Type B pancreatic cell (in vitro differentiated cells): ENCODE data around the gene DOK6. TPM values are rescaled to one million over a fixed set of nuclear protein-coding genes. Genes with fewer than 3 reads are reported as not detected.
"Not testable (repeated sequence)": the region's sequence is repeated elsewhere in the genome, so short reads cannot be mapped to it uniquely, and the experiment has no call there.

Experiments used
- DNase-seq: peaks from one replicate; pipeline ENCODE4 v3.0.0; 2021; ENCODE audit warnings: mixed read lengths; ENCODE audit not compliant: unreplicated experiment; ENCODE audit errors: extremely low spot score
- H3K27ac Mint-ChIP-seq: 2 replicates; pipeline ENCODE4 v1.8.0; 2021; ENCODE audit warnings: mild to moderate bottlenecking, mixed read lengths
- H3K27me3 Mint-ChIP-seq: 2 replicates; pipeline ENCODE4 v1.8.0; 2021; ENCODE audit warnings: mixed read lengths
- H3K36me3 Mint-ChIP-seq: 2 replicates; pipeline ENCODE4 v1.8.0; 2021; ENCODE audit warnings: mixed read lengths
- H3K4me1 Mint-ChIP-seq: one replicate; pipeline ENCODE4 v1.8.0; 2021; ENCODE audit warnings: mixed read lengths; ENCODE audit not compliant: unreplicated experiment
- H3K4me3 Mint-ChIP-seq: 2 replicates; pipeline ENCODE4 v1.8.0; 2021; ENCODE audit warnings: mild to moderate bottlenecking, mixed read lengths
- H3K9me3 Mint-ChIP-seq: 2 replicates; pipeline ENCODE4 v1.8.0; 2021; ENCODE audit warnings: mixed read lengths
- total RNA-seq: library from RNA; stranded (reverse); gene quantifications from 2 replicates; pipeline ENCODE4 v1.2.1, GENCODE V29; 2021; ENCODE audit warnings: low replicate concordance
- TF ChIP-seq, protein P1 (sequence below): fragments of 200-600 bp; sonication (generic); conservative IDR thresholded peaks from 2 replicates; pipeline ENCODE4 v1.5.0; 2021; ENCODE audit warnings: antibody characterized with exemption, mild to moderate bottlenecking

Gene DOK6
- total RNA-seq, 1 donor from 2014 or later: 7.3 TPM

DNA sequence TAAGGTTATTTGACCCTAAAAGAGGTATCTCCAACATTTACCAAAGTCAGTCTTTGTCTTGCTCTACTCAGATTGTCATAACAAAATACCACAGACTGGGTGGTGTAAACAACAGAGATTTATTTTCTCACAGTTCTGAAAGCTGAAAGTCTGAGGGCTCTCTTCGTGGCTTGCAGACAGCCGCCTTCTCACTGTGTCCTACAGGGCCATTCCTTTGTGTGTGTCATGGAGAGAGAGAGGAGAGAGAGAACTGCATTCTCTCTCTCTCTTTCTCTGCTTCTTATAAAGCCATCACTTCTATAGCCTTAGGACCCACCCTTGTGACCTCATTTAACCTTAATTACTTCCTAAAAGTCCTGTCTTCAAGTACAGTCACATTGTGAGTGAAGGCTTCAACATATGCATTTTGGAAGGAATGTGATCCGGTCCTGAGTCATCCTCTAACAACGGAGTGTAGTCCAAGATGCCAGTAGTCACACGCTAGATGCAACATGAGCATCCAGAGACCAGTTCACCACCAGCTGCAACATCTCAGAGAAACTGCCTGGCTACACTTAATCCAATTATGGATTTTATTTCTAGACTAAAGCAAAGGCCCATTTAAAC is 416.8 kb downstream of the DOK6 start:
- no peak overlapping the region for H3K27ac Mint-ChIP-seq
- no peaks in the 10 kb centered on the region for H3K27me3 Mint-ChIP-seq
- TF ChIP-seq, protein P1, sequence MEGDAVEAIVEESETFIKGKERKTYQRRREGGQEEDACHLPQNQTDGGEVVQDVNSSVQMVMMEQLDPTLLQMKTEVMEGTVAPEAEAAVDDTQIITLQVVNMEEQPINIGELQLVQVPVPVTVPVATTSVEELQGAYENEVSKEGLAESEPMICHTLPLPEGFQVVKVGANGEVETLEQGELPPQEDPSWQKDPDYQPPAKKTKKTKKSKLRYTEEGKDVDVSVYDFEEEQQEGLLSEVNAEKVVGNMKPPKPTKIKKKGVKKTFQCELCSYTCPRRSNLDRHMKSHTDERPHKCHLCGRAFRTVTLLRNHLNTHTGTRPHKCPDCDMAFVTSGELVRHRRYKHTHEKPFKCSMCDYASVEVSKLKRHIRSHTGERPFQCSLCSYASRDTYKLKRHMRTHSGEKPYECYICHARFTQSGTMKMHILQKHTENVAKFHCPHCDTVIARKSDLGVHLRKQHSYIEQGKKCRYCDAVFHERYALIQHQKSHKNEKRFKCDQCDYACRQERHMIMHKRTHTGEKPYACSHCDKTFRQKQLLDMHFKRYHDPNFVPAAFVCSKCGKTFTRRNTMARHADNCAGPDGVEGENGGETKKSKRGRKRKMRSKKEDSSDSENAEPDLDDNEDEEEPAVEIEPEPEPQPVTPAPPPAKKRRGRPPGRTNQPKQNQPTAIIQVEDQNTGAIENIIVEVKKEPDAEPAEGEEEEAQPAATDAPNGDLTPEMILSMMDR: no peak
- no peaks in the 10 kb centered on the region for H3K9me3 Mint-ChIP-seq
- no peaks in the 10 kb centered on the region for H3K4me1 Mint-ChIP-seq
- no peak for DNase-seq
- no peak overlapping the region for H3K4me3 Mint-ChIP-seq
- no peaks in the 10 kb centered on the region for H3K36me3 Mint-ChIP-seq

DNA sequence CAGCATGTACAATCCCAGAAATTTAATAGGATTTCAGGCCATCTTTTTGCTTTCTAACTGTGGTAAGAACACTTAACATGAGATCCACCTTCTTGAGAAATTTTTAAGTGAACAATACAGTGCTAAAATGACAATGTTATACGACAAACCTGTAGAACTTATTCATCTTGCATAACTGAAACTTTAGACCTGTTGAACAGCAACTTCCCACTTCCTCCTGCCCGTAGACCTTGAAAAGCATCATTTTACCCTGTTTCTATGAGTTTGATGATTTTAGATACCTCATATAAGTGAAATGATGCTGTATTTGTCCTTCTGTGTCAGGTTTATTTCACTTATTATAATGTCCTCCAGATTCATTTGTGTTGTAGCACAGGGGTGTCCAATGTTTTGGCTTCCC is 418.8 kb downstream of the DOK6 start:
- TF ChIP-seq, protein P1: no peak
- H3K4me3 Mint-ChIP-seq: no peak overlapping the region
- no peak for DNase-seq
- no peaks in the 10 kb centered on the region for H3K4me1 Mint-ChIP-seq
- no peaks in the 10 kb centered on the region for H3K36me3 Mint-ChIP-seq
- H3K27ac Mint-ChIP-seq: no peak overlapping the region
- H3K27me3 Mint-ChIP-seq: no peaks in the 10 kb centered on the region
- H3K9me3 Mint-ChIP-seq: no peaks in the 10 kb centered on the region

DNA sequence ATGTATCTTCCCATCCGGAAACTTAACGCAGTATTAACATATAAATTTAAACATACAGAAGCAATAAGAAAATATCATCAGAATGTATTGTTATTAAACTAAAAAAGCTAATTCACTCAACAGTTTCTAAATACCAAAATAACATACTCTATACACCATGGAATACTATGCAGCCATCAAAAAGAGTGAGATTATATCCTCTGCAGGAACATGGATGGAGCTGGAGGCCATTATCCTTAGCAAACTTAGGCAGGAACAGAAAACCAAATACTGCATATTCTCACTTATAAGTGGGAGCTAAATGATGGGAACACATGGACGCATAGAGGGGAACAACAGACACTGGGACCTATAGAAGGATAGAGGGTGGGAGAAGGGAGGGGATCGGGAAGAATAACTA is 419.9 kb downstream of the DOK6 start:
- Mint-ChIP-seq H3K9me3 (no peaks in the 10 kb centered on the region), H3K36me3 (no peaks in the 10 kb centered on the region)

DNA sequence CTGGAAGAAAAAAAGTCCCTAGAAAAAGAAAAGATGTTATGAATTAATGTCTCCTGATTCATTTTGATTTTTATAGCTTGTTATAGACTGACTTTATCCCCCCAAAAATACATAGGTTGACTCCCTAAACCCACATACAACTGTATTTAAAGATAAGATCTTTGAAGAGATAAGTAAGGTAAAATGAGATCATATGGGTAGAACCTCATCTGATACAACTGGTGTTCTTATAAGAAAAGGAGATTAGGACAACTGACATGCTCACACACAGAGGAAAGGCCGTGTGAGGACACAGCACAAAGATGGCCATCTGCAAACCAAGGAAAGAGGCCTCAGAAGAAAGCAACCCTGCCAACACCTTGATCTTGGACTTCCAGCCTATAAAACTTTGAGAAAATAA is 429.5 kb downstream of the DOK6 start:
- no peaks in the 10 kb centered on the region for H3K9me3 Mint-ChIP-seq
- no peaks in the 10 kb centered on the region for H3K36me3 Mint-ChIP-seq
- no peaks in the 10 kb centered on the region for H3K4me1 Mint-ChIP-seq
- H3K27ac Mint-ChIP-seq: no peak overlapping the region
- TF ChIP-seq, protein P1: no peak
- H3K27me3 Mint-ChIP-seq: no peaks in the 10 kb centered on the region
- no peak for DNase-seq
- H3K4me3 Mint-ChIP-seq: no peak overlapping the region

More for the DNA sequence above, 419.9 kb downstream of the DOK6 start:
- no peaks in the 10 kb centered on the region for H3K4me1 Mint-ChIP-seq
- no peak overlapping the region for H3K27ac Mint-ChIP-seq
- H3K27me3 Mint-ChIP-seq: no peaks in the 10 kb centered on the region
- DNase-seq: no peak
- TF ChIP-seq, protein P1: no peak
- H3K4me3 Mint-ChIP-seq: no peak overlapping the region

DNA sequence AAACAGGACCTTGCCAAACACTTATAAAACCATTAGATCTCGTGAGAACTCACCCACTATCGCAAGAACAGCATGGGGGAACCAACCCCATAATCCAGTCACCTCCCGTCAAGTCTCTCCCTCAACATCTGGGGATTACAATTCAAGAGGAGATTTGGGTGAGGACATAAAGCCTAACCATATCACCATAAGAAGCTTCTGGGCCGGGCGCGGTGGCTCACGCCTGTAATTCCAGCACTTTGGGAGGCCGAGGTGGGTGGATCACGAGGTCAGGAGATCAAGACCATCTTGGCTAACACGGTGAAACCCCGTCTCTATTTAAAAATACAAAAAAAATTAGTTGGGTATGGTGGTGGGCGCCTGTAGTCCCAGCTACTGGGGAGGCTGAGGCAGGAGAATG is 434.3 kb downstream of the DOK6 start:
- DNase-seq, H3K9me3 Mint-ChIP-seq, H3K4me1 Mint-ChIP-seq, H3K27me3 Mint-ChIP-seq, H3K4me3 Mint-ChIP-seq, H3K36me3 Mint-ChIP-seq, H3K27ac Mint-ChIP-seq: not testable (repeated sequence)

DNA sequence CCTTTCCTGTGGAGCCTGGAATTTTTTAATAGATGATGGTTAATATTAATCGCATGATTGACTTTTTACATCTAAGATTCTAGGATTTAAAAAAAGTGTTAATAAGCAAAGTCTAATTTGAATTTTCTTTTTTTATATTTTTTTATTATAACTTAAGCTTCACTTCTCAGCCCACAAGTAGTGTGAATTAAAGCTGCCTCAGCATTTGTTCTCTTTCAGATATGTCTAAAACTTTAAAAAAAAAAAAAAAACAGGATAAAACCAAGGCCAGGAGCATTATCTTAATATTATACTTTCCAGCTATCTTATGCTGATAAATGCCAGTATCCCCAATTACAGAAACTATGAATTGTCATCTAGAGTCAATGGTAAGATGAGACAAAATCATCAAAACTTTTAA is 437.3 kb downstream of the DOK6 start:
- TF ChIP-seq, protein P1: no peak
- no peak overlapping the region for H3K27ac Mint-ChIP-seq
- H3K27me3 Mint-ChIP-seq: no peaks in the 10 kb centered on the region

More for the DNA sequence above, 437.3 kb downstream of the DOK6 start:
- Mint-ChIP-seq H3K4me3 (no peak overlapping the region), H3K36me3 (no peaks in the 10 kb centered on the region), H3K9me3 (no peaks in the 10 kb centered on the region), H3K4me1 (no peaks in the 10 kb centered on the region)
- DNase-seq: no peak
